ENCODE results near the gene ST6GAL1. TPM values are rescaled to one million over a fixed set of nuclear protein-coding genes. Genes with fewer than 3 reads are reported as not detected.
A peak's percentile ranks its signal among the peaks of the same experiment; 100 is the strongest.
"Not testable (repeated sequence)": the region's sequence is repeated elsewhere in the genome, so short reads cannot be mapped to it uniquely, and the experiment has no call there.

The ST6GAL1 gene
- 10 to 100 TPM; 57.2 to 81.8 TPM for total RNA-seq

- DNase-seq: peak; percentile 83
- Histone ChIP-seq H3K27ac (peak within 1 kb of the TSS; percentile 48), H3K36me3 (no peaks in the 10 kb centered on the region), H3K4me1 (no peaks in the 10 kb centered on the region), H3K9me3 (no peaks in the 10 kb centered on the region), H3K4me3 (peak within 1 kb of the TSS; percentile 78), H3K27me3 (no peaks in the 10 kb centered on the region), H3K9ac (ENCODE audit: low read depth in 2 of 2, low read length in 2 of 2) (peak within 1 kb of the TSS; percentile 77 to 81)
- peak; percentile 17 for TF ChIP-seq CTCF (IDR thresholded peaks at IDR 0.05)
- intact Hi-C loops (cut with DNase I): no loop called here
These were observed at the start of gene ST6GAL1 for GRCh38 chr3:186930143-186930640. Gene ST6GAL1 (plus strand): TSS chr3:186930526. CDS start chr3:187042704, 112,178 bp downstream.

GRCh38 chr3:186882150-186882524 is 48.2 kb upstream of the ST6GAL1 start:
- H3K9me3 ChIP-seq: no peaks in the 10 kb centered on the region
- no peak for TF ChIP-seq CTCF (IDR thresholded peaks at IDR 0.05)
- no peak overlapping the region for H3K27ac ChIP-seq
- no peak overlapping the region for H3K9ac ChIP-seq (ENCODE audit: low read depth in 2 of 2, low read length in 2 of 2)
- no peak overlapping the region for H3K4me3 ChIP-seq
- intact Hi-C loops (cut with DNase I): no loop called here
- no peaks in the 10 kb centered on the region for H3K36me3 ChIP-seq
- DNase-seq: no peak
- no peaks in the 10 kb centered on the region for H3K4me1 ChIP-seq
- H3K27me3 ChIP-seq: no peaks in the 10 kb centered on the region

- H3K4me3 ChIP-seq: no peak overlapping the region
These were observed 47.2 kb upstream of the ST6GAL1 start for GRCh38 chr3:186882881-186883685.

GRCh38 chr3:186883686-186884058 is 46.7 kb upstream of the ST6GAL1 start:
- Histone ChIP-seq H3K27me3 (no peaks in the 10 kb centered on the region), H3K9me3 (no peaks in the 10 kb centered on the region), H3K9ac (ENCODE audit: low read depth in 2 of 2, low read length in 2 of 2) (no peak overlapping the region), H3K27ac (no peak overlapping the region), H3K36me3 (no peaks in the 10 kb centered on the region), H3K4me3 (no peak overlapping the region), H3K4me1 (no peaks in the 10 kb centered on the region)
- TF ChIP-seq CTCF (IDR thresholded peaks at IDR 0.05): no peak
- intact Hi-C loops (cut with DNase I): no loop called here
- no peak for DNase-seq

More at GRCh38 chr3:186882881-186883685, 47.2 kb upstream of the ST6GAL1 start:
- no peak for DNase-seq
- no peaks in the 10 kb centered on the region for H3K36me3 ChIP-seq
- no peak for TF ChIP-seq CTCF (IDR thresholded peaks at IDR 0.05)
- no peak overlapping the region for H3K9ac ChIP-seq (ENCODE audit: low read depth in 2 of 2, low read length in 2 of 2)
- no peaks in the 10 kb centered on the region for H3K27me3 ChIP-seq
- no peaks in the 10 kb centered on the region for H3K9me3 ChIP-seq
- H3K4me1 ChIP-seq: no peaks in the 10 kb centered on the region
- intact Hi-C loops (cut with DNase I): no loop called here
- no peak overlapping the region for H3K27ac ChIP-seq

GRCh38 chr3:186884868-186885267 is 45.5 kb upstream of the ST6GAL1 start:
- H3K9me3 ChIP-seq; DNase-seq; H3K27ac ChIP-seq; H3K27me3 ChIP-seq; H3K36me3 ChIP-seq; H3K4me3 ChIP-seq; H3K9ac ChIP-seq (ENCODE audit: low read depth in 2 of 2, low read length in 2 of 2); intact Hi-C loops (cut with DNase I); H3K4me1 ChIP-seq: not testable (repeated sequence)

Data from colonic mucosa (tissue), 4 donors.